NCI-H774 (cell line): ENCODE results near the gene INS.
"Not testable (repeated sequence)": the region's sequence is repeated elsewhere in the genome, so short reads cannot be mapped to it uniquely, and the experiment has no call there.

Source experiments
- DNase-seq: peaks from one replicate; lab custom pipeline; 2025; lab: John Stamatoyannopoulos, UW

Gene INS

DNA sequence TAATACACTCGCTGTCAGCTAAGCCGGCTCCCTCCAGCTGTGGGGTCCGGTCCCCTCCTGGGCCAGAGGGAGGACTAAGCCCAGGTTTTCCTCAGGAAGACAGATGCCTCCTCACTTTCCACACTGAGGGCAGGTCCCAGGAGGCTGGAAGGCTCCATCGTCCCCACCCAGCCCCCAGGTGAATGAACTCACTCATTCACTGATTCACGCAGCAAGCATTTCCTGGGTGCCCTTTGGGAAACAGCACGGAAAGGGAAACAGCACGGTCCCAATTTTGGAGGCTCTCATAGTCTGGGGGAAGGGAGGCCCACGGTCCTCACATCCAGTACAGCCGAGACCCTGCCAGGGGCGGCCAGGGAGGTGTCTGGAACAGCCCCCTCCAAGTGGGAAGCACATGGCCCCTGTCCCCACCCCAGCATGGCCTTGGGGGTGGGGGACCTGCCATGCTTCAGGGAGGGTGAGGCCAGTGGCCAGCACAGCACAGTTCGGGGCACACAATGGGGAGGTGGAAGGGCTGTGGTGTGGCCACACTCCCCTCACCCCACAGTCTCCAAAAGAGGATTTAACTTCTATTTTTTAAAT is 19.9 kb upstream of the INS start:
- no peak for DNase-seq

DNA sequence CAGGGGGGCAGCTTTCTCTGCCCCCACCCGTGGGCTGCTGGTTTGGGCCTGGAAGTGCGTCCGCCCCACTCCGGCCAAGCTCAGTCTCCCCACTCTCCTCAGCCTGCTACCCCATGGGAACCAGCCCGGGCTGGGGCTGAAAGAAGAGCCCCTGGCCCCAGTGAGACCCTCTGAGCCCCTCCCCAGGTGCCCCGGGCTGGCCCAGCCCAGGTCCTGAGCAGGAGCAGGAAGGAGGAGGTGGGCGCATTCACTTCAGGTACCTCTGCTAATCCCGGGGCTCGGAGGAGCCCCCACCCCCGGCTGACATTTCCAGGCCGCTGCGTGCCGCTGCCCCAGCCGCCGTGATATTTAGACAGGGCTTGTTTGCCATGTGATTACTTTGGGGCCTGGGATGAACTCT is 19.3 kb upstream of the INS start:
- no peak for DNase-seq

DNA sequence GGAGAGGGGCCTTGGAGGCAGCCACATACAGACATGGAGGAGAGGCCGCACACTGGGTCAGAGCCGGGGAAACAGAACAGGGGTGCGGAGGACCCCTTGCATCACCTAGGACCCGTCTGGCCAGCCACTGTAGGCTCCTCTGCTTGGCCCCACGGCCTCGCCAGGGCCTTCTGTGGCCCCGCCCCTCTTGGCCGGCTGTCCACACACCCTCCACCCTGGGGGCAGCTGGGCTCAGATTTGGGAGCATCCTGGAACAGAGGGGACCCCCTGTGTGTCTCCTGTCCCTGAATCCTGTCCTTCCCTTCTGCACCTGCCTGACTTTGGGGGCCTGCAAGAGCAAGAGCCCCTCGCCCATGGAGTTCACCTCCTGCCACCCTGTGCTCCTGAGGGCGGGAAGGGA is 18.5 kb upstream of the INS start:
- DNase-seq: no peak

DNA sequence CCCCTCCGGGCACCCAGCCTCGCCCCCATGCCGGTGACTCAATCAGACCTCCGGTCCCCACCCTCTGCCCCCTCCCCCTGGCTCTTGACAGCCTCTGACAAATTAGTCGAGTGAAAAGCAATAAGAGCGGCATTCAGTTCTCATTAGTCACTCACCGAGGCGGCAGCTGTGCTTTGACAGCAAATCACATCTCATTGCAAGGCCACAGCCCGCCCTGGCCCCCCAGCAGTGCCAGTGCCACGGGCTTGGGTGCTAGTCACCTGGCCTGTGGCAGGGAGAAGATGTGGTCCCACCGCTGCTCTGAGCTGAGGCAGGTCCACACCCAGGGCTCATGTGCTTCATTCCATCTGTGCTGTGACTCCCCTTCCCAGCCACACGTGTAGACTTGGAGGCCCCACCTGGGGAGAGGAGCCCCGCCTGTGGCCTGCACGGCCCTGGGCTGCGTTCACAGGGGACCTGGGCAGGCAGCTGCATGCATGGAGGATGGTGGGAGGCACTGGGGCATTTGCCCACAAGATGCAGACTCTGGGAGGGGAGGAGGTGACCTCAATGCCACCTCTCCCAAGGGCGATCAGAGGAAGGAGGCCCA is 18.0 kb upstream of the INS start:
- DNase-seq: no peak

DNA sequence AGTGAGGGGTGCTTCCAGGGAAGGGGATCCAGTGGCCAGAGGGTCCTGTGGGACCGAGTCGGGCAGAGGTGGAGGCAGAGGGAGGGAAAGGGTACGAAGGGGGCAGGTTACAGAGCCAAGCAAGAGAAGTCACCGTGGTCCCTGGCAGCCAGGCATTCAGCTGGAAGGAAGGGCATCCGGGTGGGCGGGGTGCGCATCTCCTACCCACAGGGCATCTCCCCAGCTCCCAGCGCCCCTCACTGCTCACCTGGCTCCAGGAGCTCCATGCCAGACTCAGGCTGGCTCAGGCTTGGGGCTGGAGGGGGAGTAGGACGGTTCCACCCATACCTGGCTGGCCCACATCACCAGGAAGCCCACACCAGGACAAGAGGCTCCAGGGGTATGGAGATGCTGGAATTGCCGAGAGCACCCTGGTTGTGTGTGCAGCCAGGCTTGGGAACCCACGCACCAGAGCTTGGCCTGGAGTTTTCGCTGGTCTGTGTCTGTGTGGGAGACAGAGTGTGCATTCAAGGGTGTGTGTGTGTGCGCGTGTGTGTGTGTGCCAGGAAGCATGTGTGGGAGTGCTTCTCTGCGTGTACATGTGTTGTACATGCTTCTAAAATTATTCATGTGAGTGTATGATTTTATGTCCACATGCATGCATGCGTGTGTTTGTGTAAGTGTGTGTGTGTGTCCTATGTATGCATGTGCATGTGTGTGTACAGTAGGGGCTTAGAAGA is 17.2 kb upstream of the INS start:
- DNase-seq: not testable (repeated sequence)

DNA sequence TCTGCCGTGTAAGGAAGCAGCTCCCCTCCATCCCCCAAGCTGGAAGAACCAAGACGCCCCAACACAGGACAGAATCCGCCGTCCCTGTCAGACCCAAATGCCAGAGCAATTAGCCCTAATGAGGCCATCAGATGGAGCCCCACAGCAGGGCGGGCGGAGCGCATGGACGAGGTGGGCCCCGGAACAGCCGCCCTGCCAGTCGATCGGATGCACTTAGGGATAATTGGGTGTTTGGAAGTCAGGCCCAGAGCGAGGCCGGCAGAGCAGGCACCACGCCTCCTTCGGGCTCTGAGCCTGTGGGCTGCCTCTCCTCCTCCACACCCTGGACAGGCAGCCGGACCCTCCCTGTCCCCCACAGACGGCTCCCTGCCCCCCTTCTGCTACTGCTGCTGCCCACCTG is 16.1 kb upstream of the INS start:
- no peak for DNase-seq

DNA sequence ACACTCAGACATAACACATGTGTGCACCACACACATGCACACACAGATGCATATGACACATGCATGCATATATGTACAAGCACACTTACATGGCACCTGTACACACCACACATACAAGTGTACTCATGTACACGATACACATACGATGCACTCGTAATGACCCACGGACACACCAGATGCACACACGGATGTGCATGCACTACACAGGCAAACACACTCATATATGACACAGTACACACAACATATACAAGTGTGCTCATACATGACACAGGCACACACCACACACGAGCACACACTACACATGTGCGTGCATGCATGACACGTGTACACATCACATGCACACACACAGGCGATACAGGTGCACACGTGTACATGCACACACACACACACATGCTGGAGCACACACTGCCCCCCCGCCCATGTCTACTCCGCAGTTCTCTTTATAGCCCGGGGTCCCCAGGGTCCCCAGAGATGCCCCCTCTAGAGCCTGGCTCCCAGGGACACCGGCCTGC is 15.4 kb upstream of the INS start:
- DNase-seq: no peak

DNA sequence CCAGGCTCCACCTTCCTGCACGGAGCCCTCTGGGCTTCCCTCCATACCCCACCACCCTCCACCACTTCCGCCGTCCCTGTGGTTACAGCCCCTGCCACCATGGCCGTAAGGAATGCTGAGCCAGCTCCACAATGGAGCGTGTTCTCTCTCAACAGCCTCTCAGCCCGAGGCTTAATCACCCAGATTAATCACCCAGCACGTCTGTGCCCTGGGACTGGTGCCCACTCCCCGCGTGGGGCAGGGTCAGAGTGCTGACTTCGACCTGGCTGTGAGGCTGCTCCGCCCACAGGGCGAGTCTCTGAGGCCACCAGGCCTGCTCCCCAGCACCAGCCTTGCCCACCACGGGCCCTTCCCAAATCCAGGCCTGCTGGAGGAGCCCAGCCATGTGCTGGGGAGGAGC is 14.7 kb upstream of the INS start:
- no peak for DNase-seq

DNA sequence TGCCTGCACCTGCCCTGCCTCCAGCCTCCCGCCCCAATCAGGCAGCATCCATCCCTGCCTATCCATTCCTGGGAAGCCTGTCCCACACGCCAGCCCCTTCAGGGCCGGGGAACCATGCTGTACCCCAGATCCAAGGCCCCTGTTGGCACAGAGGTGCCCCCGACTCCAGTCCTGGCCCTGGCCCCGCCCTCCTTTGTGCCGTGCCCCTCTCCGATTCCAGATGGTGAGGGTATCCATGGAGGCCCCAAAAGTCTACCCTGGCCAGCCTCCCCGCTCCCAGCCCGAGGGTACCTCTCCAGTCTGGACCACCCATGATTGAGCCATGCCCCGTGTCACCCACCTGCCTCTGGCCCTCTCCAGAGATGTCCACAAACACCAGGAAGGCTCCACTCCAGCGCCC is 13.4 kb upstream of the INS start:
- no peak for DNase-seq

DNA sequence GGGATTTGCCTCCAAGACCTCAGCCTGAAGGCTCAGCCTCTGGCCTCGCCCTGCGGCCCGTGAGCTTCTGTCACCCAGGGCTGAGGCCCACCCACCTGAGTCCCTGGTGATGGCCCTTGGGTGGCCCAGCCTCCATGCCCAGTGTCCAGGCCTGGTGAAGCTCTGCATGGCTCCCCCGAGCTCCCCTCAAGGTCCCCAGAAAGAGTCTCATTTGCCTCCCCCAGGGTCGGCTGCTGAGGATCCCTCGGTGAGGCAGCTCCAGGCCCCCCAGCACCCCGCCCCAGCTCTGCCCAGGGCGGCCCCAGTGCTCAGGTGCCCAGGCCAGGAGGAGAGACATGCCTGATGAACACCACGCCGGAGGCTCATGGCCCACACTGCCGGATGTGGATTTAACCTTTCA is 12.8 kb upstream of the INS start:
- no peak for DNase-seq

DNA sequence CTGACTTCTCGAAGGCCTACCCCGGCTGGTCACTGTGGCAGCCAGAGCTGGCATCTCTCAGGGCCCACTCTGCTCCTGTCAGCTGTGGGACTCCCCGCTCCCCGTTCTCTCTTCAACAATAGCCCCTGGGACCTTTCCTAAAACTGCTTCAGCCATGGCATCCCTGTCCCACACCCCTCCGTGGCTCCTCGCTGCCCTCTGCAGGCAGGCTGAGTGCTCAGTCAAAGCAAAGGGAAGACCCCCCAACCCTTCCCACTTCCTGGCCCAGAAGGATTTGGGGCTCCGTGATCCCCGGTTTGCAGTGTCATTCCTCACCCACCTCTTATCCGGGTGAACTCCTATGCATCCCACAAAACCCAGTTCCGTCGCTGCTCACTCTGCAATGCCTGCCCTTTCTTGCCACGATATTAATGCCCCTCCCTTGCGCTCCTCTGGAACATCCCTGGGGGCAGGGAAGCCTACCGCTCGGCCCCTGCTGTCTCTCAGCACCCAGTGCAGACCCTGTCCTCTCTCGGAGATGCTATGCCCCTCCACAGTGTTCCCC is 12.2 kb upstream of the INS start:
- no peak for DNase-seq

DNA sequence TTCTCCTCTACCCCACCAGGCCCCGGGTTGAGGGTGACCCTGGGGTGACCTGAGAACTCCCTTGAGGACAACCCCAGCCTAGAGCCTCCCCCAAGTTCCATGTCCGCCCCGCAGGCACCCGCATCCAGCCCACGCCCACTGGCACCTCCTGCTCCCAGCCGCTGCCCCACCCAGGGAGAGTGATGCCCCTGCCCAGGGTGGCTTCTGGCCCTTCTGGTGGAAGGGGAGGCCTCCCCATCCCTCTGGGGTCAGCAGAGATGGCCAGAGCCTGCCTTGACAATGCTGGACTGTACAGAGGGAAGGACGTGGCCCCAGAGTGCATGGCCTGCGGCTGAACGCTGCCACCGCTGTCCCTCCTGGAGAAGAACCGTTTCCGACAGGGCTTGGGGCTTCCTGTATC is 11.7 kb upstream of the INS start:
- DNase-seq: no peak

DNA sequence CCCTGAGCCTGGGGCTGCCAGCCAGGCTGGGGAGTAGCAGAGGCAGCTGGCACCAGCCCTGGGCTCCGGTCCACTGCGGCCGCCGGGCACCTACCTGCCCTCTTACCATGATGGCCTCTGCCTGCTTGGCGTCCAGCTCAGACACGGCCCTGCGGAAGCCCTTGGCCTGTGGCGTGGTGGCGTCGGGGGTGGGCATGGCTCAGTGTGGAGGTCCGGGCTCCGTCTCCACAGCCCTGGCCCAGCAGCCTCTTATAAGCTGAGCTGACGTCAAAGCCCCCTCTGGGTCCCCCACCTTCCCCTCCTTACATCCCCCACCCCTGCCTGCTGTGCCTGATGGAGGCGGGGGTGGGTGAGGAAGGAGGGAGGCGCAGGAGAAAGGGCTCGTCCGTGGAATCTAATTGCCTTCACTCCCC is 10.6 kb upstream of the INS start, which contains the start of gene TH:
Gene TH (minus strand): TSS at position 225 of the 413 bp plus-strand sequence. CDS start 29 bp downstream, at position 196.
- DNase-seq: no peak

DNA sequence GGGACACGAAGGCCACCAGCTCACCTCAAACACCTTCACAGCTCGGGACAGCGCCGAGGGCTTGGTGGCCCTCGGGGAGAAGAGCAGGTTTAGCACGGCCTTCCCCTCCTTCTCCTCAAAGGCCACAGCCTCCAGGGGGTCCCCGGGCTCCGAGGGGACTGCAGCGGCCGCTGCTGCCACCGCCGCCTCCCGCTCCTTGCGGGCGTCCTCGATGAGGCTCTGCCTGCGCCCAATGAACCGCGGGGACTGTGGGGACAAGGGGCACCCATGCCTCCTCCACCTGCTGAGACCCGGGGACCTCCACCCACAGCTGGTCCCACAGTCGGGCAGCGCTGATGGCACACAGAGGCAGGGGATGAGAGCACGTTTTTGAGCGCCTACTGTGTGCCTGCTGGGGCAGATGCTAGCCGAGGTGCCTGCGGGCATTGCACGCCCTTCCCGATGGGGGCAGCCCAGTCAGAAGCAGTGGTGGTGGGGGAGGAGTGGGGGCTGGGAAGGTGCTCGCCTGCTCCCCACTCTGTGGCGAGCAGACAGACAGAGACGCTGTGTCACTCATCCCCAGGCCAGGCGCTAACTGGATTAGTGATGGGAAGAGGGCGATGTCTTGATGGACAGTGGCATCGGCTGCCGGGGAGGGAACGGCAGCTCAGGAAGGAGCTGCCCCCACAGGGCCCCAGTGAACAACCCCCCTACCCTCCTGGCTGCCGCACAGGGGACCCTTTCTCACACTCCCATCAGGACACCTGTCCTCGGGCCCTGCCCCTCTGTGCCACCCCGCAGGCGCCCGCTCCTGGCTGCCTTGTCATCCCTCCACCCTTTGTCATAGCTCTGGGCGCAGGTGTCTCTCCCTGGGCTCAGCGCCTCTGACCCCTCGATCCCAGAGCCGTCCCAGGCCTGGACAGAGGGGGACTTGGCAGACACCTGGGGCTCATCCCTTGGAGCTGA is 8.9 kb upstream of the INS start:
- no peak for DNase-seq

DNA sequence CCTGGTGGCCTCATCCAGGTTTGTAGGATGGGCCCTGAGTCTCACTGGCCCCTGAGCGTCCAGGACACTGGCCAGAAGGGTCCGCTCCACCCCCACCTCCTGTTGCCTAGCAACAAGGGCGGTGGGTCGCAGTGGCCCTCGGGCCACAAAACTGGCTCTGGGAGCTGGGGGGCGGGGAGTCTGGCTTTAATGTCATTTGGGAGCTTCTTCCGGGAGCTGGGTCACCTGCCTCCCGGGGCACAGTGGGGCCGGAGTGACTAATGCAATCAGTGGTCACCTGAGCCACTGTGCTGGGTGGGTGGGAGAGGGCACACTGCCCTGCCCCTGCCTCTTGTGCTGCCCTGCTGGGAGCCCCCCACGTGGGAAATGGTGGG is 8.0 kb upstream of the INS start:
- DNase-seq: no peak

DNA sequence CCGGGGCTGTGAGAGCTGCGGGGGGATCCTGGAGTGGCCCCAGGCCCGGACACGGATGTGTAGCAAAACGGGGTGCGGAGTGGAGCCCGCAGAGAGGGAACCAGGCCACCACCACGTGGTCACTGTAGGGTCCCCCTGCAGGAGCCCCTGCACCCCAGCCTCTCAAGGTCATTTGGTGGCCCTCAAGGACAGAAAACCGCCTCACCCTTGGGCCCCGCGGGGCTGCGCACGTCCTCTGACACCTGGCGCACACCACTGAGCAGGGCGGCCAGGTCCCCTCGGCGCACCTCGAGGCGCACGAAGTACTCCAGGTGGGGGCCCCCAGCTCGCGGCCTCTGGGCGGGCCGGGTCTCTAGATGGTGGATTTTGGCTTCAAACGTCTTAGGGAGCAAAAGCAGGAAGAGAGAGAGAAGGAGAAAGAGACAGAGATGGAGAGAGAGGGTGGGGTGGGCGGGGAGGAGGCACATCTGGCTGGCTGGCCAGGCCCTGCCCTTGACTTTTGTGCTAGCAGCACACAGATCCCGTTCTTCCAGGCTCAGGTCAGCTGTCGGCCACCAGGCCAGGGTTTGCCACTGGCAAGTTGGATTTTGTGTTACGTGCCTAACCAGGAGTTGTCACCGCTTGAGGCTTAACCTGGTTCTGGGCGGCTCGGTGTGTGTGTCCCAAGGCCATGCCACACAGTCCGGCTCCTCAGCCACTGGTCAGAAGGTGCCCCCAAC is 7.4 kb upstream of the INS start:
- no peak for DNase-seq

DNA sequence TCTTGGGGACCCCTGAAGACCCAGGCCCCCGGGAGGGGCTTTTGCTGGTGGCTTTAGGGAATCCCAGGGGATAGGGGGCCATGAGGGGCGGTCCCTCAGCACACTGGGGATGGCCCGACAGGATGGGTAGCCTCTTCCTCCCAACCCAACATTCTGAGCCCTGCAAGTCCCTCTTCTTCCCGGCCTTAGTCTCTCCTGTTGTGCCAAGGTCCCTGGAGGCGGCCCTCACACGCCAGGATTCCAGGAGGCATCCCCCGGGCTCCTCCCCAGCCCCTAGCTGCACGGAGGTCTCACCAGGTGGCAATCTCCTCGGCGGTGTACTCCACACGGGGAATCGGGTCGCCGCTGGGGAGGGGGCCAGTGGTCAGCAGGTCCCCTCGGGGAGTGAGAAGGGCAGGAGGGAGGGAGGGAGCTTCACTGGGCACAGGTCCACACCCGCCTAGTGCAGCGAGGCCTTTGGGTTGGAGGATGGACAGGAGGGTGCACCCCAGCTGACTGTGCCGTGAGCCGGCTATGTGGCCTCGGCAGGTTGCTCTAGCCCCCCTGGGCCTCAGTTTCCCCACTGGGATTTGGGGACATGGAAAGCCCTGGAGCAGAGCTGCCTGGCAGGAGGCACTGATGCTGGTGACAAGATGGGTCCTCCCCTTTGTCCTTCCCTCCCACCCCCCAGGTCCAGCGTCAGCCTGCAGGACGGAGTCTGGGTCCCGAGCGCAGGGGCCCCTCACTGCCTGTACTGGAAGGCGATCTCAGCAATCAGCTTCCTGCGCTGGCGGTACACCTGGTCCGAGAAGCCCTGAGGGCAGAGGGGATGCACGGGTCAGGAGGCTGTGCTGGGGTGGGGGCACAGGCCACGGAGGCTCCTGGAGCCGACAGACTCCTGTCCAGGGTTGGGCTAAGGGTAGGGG is 6.4 kb upstream of the INS start:
- no peak for DNase-seq

DNA sequence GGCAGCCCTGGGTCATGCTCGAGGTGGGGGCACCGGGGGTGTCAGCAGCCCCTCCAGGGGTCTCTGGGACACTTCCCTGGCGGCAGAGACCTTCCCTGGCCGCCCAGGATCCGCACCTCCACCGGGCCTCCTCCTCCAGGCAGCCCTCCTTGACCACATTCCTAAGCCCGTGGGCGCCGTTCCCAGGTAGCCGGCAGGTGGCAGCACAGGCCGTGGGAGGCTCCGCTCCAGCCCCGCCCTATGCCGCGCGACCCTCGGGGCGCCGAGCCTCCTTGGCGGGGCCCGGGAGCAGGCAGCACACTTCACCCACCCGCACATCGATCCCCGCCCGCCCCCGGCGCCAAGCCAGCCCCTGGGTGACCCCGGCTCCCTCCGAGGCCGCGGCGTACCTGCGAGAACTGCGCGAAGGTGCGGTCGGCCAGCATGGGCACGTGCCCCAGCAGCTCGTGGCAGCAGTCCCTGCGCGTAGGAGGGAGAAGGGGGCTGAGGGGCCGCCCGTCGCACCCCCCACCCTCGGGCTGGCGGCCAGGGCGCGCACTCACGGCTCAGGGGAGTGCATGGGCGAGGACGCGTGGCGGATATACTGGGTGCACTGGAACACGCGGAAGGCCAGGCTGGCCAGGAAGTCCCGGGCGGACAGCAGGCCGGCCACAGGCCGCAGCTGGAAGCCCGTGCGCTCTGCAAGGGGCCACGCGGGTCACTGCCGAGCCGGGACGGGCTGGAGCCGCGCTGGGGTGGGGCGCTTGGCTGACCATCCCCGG is 5.3 kb upstream of the INS start:
- no peak for DNase-seq

DNA sequence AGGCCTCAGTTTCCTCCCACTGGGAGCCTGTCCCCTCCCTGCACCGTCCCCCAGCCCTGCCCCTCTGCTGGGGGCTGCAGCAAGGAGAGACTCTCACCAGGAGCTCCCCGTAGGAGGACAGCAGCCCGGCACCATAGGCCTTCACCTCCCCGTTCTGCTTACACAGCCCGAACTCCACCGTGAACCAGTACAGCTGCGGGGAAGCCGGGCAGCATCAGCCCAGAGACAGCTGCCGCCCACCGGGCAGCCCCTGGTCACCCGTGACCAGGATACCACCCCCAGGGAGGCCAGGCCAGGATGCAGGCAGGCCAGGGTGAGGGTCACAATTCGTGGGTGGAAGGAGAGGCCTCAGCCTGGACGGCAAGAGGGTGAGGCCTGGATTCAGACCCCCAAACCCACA is 4.6 kb upstream of the INS start:
- DNase-seq: no peak
